ENCODE measurements around the gene MYH9.
A peak's percentile ranks its signal among the peaks of the same experiment; 100 is the strongest.
"Not testable (repeated sequence)": the region's sequence is repeated elsewhere in the genome, so short reads cannot be mapped to it uniquely, and the experiment has no call there.

Gene MYH9

GRCh38 chr22:36387959-36388726 lies at the start of gene MYH9:
MYH9 (minus strand) TSS chr22:36387967; CDS start chr22:36349236, 38,731 bp downstream.
- peak; percentile 99 for DNase-seq (ENCODE audit: low read depth)

DNA sequence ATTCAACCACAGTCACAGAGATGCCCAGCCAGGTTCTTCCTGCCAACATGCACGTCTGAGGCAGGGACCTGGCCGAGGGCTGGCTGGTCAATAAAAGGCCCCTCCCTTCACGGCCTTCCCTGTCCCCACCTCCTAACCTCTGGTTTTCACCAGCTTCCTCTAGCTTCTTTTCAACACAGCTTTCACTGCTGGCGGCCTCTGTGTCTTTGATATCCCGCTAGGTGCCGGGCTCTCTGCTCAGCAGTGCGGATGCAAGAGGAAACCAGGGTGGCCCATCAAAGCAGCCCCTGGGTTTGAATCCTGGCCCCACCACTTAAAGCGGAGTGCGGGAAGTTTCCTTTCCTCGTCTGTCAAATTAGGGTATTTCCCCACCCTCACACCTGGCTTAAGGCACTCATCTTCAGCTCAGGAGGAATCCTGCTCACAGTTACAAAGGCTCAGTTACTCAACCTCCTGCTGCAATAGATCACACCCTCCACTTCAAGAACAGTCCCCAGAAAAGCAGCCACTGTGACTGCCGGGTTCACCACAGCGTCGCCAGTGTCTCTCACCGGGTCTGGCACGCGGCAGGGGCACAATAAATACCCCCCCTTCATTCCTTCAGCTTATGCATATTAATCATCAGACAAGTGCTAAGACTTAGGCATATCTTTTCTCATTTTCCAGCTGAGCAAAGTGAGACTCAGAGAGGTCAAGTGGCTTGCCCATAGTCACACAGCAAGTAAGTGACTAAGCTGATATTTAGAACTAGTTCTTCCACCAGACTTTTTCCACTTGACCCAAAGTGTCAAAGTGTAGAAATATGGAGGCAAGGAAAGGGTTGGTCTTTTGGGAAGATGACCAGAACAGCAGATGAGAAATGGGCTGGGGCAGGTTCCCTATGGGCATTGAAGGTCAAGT lies 48.0 kb upstream of the MYH9 start:
- DNase-seq (ENCODE audit: low read depth), result no peak

DNA sequence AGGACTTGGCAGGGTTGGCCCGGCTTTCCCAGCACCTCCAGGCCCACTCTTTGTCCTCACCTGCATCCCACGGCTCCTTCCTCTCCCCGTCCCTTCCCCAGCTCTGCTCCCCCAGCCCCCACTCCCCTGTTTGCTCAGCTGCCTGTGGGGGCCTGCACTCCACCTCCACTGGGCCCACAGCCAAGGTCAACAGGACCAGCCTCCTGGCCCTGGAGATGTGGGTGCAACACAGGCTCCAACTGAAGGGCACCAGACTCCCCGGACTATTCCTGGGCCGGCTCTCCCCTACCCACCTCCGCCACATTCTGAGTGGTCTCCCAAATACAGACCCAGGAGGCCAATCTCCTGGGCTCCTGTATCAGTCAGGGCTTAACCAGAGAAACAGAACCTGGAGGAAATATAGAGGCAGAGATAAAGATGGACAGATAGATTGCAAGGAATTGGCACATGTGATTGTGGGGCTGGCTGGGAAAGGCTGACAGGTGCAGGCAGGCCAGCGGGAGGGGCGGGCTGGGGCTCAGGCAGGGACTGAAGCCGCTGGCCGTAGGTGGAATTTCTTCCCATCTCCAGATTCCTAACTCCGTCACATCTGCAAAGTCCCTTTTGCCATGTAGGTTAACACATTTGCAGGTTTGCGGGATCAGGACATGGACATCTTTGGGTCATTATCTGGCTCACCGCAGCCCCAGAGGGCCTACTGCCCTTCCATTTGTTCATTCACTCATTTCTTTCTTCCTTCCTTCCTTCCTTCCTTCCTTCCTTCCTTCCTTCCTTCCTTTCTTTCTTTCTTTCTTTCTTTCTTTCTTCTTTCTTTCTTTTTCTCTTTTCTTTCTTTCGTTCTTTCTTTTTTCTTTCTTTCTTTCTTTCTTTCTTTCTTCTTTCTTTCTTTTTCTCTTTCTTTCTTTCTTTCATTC lies 45.8 kb upstream of the MYH9 start:
- DNase-seq (ENCODE audit: low read depth), result no peak

DNA sequence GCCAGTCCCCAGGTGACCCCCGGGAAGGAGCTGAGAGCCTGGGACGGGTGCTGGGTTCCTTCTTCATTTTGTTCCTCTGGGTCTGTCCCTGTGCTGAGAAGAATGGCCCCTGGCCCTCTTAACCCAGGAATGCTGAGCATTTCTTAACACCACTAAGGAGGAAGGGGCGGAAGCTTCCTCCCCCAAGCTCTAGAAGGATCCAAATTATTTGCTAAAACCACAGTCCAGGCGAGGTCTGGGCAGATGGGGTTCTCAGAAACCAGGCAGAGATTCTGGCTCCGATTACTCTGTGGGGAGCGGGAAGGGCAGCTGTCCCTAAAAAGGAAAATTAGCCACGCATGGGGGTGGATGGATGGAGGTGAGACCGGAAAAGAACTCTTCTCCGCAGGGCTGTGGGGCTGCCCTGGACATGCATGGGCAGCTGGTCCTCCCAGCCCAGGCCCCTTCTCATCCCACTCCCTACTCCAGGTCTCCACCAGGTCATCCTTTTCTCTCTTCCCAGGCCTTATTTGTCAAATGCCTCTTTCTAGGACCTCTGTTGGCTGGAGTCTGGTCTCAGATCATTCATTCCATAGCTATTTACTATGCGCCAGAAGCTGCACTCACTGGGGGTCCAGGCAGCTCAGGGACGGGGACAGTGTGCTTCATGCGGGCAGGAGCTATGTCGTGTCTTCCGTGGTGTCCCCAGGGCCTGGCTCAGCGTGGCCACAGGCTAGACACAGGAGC lies 45.0 kb upstream of the MYH9 start:
- DNase-seq (ENCODE audit: low read depth), result peak; percentile 61

- no peak for DNase-seq (ENCODE audit: low read depth)
Observed at GRCh38 chr22:36431977-36432376, 44.2 kb upstream of the MYH9 start.

- DNase-seq (ENCODE audit: low read depth), result no peak
Observed at GRCh38 chr22:36430863-36431262, 43.1 kb upstream of the MYH9 start.

- not testable (repeated sequence) for DNase-seq (ENCODE audit: low read depth)
Observed at GRCh38 chr22:36427952-36428351, 40.2 kb upstream of the MYH9 start.

GRCh38 chr22:36425977-36426523 lies 38.3 kb upstream of the MYH9 start:
- peak; percentile 51 for DNase-seq (ENCODE audit: low read depth)

GRCh38 chr22:36424901-36425579 lies 37.3 kb upstream of the MYH9 start:
- DNase-seq (ENCODE audit: low read depth), result no peak

GRCh38 chr22:36424466-36424865 lies 36.7 kb upstream of the MYH9 start:
- DNase-seq (ENCODE audit: low read depth), result peak; percentile 79

GRCh38 chr22:36423461-36424404 lies 36.0 kb upstream of the MYH9 start:
- peak; percentile 87 for DNase-seq (ENCODE audit: low read depth)

GRCh38 chr22:36422287-36423014 lies 34.7 kb upstream of the MYH9 start:
- no peak for DNase-seq (ENCODE audit: low read depth)

GRCh38 chr22:36419912-36420882 lies 32.4 kb upstream of the MYH9 start:
- DNase-seq (ENCODE audit: low read depth), result no peak

- peak; percentile 96 for DNase-seq (ENCODE audit: low read depth)
Observed at GRCh38 chr22:36419177-36419911, 31.6 kb upstream of the MYH9 start.

DNA sequence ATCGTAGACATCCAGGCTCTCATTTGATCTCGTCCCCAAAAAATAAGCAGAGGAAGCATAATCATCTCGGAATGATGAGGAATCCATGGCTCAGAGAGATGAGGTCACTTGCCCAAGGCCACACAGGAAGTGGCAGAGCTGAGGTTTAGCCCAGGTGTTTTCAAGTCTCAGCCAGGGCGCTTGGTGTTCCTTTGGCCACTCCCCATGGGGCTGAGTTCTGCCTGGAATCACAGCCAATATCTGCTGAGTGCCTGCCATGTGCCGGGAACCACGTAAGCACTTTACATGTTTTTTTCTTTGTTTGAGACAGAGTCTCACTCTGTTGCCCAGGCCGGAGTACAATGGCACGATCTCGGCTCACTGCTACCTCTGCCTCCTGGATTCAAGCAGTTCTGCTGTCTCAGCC lies 29.5 kb upstream of the MYH9 start:
- DNase-seq (ENCODE audit: low read depth), result peak; percentile 15

- DNase-seq (ENCODE audit: low read depth), result no peak
Observed at GRCh38 chr22:36415415-36416168, 27.8 kb upstream of the MYH9 start.

Data from amniotic epithelial cell (primary cell).